ENCODE data around the gene FFAR1.
A peak's percentile ranks its signal among the peaks of the same experiment; 100 is the strongest.
"Not testable (repeated sequence)": the region's sequence is repeated elsewhere in the genome, so short reads cannot be mapped to it uniquely, and the experiment has no call there.

FFAR1 gene

DNA sequence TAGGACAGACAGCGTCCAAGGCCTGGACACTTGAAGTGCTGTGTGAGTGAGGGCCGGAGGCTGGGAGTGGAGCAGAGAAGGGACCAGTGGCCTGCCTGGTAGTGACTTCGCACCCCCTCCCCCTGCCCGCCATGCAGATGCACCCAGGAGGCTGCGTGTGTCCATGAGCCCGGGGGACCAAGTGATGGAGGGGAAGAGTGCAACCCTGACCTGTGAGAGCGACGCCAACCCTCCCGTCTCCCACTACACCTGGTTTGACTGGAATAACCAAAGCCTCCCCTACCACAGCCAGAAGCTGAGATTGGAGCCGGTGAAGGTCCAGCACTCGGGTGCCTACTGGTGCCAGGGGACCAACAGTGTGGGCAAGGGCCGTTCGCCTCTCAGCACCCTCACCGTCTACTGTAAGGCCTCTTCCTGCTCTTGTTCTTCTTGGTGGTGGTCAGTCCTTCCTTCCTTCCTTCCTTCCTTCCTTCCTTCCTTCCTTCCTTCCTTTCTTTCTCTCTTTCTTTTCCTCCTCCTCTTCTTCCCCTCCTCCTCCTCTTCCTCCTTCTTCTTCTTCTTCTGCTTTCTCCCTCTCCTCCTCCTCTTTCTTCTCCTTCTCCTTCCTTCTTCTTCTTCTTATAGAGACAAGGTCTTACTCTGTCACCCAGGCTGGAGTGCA lies 6.0 kb upstream of the FFAR1 start:
- DNase-seq (ENCODE audit: low read depth in 2 of 2), result no peak

DNA sequence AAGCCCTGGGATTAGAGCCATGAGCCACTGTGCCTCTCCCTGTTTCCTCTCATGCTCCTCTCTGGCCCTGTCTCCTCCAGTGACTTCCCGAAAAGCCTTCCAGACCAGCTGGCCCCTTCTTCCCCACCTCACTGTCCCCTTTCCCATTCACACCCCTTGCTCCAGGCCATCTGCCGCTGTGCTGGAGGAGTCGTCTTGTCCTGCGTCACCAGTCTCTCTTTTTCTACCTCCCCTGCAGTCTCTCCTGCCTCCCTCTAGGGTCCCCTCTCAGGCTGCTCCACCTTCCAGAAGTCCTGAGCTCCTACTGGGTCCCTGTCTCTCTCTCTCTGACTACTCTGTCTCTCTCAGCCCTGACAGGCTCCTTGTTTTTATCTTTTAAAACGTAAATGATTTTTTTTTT lies 5.3 kb upstream of the FFAR1 start:
- no peak for DNase-seq (ENCODE audit: low read depth in 2 of 2)

GRCh38 chr19:35344511-35345031 lies 3.1 kb upstream of the FFAR1 start:
- DNase-seq (ENCODE audit: low read depth in 2 of 2), result no peak

DNA sequence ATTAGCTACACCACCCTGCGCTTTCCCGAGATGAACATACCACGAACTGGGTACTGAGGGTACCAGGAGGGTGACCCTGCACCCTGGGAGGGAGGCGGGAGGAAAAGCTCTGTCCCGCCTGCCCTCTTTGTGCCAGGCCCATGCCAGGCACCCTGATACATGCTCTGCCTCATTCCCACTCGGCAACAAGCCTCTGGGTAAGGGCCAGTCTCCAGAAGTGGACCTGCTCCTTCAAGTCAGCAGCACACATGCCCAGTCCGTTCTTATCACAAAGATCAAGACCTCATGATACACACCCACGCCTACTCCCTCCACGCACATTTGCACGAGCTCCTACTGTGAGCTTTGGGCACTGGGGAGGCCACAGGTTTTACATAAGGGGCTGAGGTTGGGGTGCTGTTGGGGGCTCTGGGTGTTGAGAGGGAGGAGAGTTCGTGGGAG lies 2.0 kb upstream of the FFAR1 start:
- DNase-seq (ENCODE audit: low read depth in 2 of 2), result no peak

GRCh38 chr19:35346193-35347052 lies 1.3 kb upstream of the FFAR1 start:
- DNase-seq (ENCODE audit: low read depth in 2 of 2), result peak; percentile 52 to 61

DNA sequence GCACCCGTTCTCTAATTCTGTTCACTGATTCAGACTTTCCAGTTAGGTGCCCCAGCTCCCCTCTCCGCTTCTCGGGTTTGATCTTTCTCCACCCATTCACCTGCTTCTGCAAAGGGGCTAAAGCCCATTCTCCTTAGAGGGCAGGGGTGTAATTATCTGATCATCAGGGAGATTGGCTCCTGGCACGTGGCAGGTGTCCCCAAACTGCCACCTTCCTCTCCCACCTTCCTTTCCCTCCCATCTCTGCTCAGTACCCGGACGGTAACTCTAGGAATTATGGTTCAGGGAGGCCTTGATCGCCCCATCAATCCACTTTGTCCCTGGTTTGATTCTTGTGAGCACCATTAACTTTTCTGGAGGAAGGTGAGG lies 212 bp downstream of the FFAR1 start:
- DNase-seq (ENCODE audit: low read depth in 2 of 2), result no peak

GRCh38 chr19:35348911-35349611 lies 1.4 kb downstream of the FFAR1 start:
- DNase-seq (ENCODE audit: low read depth in 2 of 2), result no peak

DNA sequence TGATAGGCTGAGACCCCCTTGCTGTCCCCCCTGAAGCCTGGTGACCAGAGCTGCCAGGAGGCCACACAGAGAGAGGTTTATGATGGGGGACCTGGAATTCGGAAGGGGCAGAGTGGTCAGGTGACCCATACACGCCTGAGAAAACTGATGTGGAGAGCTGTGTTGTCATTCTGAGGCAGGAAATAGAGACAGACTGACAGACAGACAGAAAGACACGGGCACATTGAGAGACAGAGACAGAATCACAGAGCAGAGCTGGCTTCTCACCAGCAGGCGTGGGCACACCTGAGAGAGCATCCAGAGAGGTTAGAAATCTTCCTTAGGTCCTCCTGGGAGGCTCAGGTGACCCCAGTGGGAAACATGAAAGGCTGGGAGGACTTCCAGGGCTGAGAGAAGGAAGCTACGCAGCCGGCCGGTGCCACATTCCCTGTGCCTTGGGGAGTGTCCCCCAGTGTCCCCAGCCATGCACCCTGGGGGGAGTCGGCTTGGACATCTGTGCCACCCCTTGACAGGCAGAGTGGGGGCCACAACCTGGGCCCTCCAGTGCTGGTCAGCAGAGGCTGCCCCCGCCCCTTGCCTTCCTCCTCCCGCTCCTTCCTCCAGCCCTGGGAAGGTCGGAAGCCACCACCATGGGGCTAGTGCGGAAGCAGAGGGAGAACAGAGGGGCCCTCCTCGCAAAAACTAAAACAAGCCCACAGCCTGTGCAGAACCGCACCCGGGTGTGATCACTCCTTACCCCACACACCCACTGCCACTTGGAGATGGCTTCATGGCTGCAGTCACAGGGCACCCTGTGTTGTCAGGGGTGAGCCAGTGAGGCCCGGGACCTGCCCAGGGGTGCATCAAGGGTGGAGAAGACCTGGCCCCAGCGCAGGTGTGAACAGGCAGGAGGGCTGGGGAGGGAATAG lies 2.2 kb downstream of the FFAR1 start:
- no peak for DNase-seq (ENCODE audit: low read depth in 2 of 2)

DNA sequence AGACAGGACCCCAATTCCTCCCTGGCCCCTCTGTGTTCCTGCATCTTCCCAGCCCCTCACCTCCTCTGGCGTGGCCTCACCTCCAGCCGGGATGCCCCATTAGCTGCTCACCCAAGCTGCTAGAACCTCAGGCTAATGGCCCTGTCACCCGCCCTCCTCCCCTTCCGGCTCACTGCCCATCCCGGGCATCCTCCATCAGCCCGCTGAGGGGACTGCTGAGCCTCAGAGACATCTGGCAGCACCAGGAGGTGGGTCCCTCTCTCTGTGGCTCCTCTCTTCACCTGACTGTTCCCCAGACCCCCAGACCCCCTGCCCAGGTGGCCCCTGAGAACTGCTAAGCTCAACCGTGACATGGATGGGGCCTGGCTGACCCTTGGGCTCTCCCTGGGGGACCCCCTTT lies 2.9 kb downstream of the FFAR1 start:
- DNase-seq (ENCODE audit: low read depth in 2 of 2), result no peak

DNA sequence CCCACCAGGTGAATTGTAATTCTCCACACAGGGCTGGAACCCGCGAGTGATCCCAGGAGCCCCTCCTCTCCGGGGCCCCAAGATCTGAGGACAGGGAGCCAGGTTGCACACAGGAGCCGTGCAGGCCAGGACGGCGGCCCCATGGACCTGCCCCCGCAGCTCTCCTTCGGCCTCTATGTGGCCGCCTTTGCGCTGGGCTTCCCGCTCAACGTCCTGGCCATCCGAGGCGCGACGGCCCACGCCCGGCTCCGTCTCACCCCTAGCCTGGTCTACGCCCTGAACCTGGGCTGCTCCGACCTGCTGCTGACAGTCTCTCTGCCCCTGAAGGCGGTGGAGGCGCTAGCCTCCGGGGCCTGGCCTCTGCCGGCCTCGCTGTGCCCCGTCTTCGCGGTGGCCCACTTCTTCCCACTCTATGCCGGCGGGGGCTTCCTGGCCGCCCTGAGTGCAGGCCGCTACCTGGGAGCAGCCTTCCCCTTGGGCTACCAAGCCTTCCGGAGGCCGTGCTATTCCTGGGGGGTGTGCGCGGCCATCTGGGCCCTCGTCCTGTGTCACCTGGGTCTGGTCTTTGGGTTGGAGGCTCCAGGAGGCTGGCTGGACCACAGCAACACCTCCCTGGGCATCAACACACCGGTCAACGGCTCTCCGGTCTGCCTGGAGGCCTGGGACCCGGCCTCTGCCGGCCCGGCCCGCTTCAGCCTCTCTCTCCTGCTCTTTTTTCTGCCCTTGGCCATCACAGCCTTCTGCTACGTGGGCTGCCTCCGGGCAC lies 3.9 kb downstream of the FFAR1 start:
- DNase-seq (ENCODE audit: low read depth in 2 of 2), result no peak

DNA sequence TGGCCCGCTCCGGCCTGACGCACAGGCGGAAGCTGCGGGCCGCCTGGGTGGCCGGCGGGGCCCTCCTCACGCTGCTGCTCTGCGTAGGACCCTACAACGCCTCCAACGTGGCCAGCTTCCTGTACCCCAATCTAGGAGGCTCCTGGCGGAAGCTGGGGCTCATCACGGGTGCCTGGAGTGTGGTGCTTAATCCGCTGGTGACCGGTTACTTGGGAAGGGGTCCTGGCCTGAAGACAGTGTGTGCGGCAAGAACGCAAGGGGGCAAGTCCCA lies 4.4 kb downstream of the FFAR1 start:
- no peak for DNase-seq (ENCODE audit: low read depth in 2 of 2)

GRCh38 chr19:35352448-35353304 lies 5.0 kb downstream of the FFAR1 start:
- DNase-seq (ENCODE audit: low read depth in 2 of 2), result peak; percentile 58 to 65

DNA sequence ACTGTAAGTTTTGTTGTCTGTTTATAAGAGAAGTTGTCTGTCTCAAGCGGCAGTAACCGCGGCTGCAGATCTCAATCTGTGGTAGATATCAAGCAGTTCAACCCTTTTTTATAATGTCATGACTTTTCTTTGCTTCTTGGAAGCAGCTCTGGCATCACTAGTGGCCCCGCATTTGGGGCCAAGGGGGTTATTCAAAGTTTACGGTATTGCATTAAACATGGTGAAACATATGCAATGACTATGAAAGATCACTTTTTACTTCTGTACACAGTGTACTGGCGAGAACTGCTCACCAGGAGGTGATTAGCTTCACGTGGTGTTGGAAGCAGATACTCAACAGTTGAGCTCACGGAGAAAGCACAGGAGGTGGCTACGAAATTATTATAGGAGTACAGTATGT lies 5.9 kb downstream of the FFAR1 start:
- DNase-seq (ENCODE audit: low read depth in 2 of 2), result no peak

- no peak for DNase-seq (ENCODE audit: low read depth in 2 of 2)
These were observed 7.2 kb downstream of the FFAR1 start for GRCh38 chr19:35354898-35355297.

GRCh38 chr19:35355791-35356460 lies 8.2 kb downstream of the FFAR1 start:
- no peak for DNase-seq (ENCODE audit: low read depth in 2 of 2)

GRCh38 chr19:35357867-35358573 lies 10.3 kb downstream of the FFAR1 start, which contains the start of gene FFAR3:
Gene FFAR3, plus strand, starts transcription at chr19:35358460. Its CDS starts 431 bp downstream, at chr19:35358891.
- no peak for DNase-seq (ENCODE audit: low read depth in 2 of 2)

DNA sequence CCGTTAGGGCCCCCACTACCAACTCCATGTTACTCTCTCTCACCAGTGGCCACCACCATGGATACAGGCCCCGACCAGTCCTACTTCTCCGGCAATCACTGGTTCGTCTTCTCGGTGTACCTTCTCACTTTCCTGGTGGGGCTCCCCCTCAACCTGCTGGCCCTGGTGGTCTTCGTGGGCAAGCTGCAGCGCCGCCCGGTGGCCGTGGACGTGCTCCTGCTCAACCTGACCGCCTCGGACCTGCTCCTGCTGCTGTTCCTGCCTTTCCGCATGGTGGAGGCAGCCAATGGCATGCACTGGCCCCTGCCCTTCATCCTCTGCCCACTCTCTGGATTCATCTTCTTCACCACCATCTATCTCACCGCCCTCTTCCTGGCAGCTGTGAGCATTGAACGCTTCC lies 11.1 kb downstream of the FFAR1 start:
- not testable (repeated sequence) for DNase-seq (ENCODE audit: low read depth in 2 of 2)

- not testable (repeated sequence) for DNase-seq (ENCODE audit: low read depth in 2 of 2)
These were observed 11.7 kb downstream of the FFAR1 start for GRCh38 chr19:35359395-35359794.

DNA sequence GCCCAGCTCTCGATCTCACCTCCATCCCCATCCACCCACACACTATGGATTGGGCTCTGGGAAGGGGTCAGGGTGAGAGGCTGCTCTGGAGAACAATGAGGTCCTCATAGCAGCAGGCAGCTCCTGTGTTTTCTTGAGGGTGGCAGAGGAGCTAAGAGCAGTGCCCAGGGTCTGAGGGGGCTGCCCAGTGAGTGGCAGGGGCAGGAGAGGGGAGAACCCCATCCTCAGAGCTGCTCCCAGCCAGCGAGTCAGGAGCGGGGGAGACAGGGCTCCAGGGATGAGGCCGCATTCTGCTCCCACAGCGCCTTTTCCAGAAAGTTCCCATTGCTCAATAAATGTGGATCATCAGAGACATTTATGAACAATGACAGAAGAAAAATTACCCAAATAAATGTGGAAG lies 12.4 kb downstream of the FFAR1 start:
- not testable (repeated sequence) for DNase-seq (ENCODE audit: low read depth in 2 of 2)
